K562 (cell line): Measurements from ENCODE around the gene DZIP1. TPM values are rescaled to one million over a fixed set of nuclear protein-coding genes. Genes with fewer than 3 reads are reported as not detected.

Experiments
- ATAC-seq: fragments of 200-7000 bp; cut with Tn5 transposase; 3 replicates; pipeline ENCODE4 v1.9.1; 2020; ENCODE audit warnings: moderate library complexity
- BruUV-seq: library from RNA; stranded (reverse); fragments of 400-500 nt; replicated peaks from 2 replicates; lab custom pipeline; 2021; lab: Mats Ljungman, UMichigan
- CTCF ChIA-PET: fragments of 300-600 bp; formaldehyde crosslinking; extraction: SDS; loops from one replicate; lab custom pipeline; 2021; ENCODE audit warnings: low intra/inter-chr PET ratio; lab: Yijun Ruan, JAX
- POLR2A ChIA-PET: fragments of 300-600, 350-650 bp; sonication (Branson Sonifier 250); formaldehyde crosslinking; extraction: SDS; loops from one replicate; lab custom pipeline; 2021; ENCODE audit warnings: antibody characterized with exemption, inconsistent platforms; lab: Yijun Ruan, JAX
- DNase-seq, 4 experiments: peaks; one replicate each; pipeline versions ENCODE4 v3.0.0 to v3.0.0-alpha.2; 2011 to 2018; ENCODE audit warnings: low spot score in 3 of 4, mixed read lengths in 3 of 4; ENCODE audit errors: extremely low read depth in 1 of 4
- FAIRE-seq: peaks from 2 replicates; lab custom pipeline; 2011; peaks lifted over from hg19 to GRCh38; lab: Jason Lieb, UNC
- H2AFZ ChIP-seq: 2 replicates; pipeline ENCODE4 v1.6.0; 2011; ENCODE audit warnings: low read depth, low read length, control low read depth, inconsistent platforms
- H3K27ac ChIP-seq: fragments of 200-600 bp; 3 replicates; pipeline ENCODE4 v1.8.0; 2011; ENCODE audit warnings: low read depth, mild to moderate bottlenecking, control low read depth, inconsistent platforms, low read length, moderate library complexity, mixed read lengths; ENCODE audit errors: extremely low read depth
- H3K27me3 ChIP-seq, 2 experiments: fragments of 300-600 bp in 1 of 2; 2 replicates in 1 of 2; 3 replicates in 1 of 2; pipeline versions ENCODE4 v1.6.0 to v1.8.0; 2011; ENCODE audit warnings: inconsistent platforms in 2 of 2, low read length in 2 of 2, mild to moderate bottlenecking in 1 of 2, mixed read lengths in 1 of 2, moderate library complexity in 1 of 2; ENCODE audit not compliant: control insufficient read depth in 2 of 2, insufficient read depth in 2 of 2
- H3K36me3 ChIP-seq: fragments of 300-600 bp; 3 replicates; pipeline ENCODE4 v1.8.0; 2011; ENCODE audit warnings: mild to moderate bottlenecking, low read length, inconsistent platforms; ENCODE audit not compliant: control insufficient read depth, insufficient read depth
- H3K4me1 ChIP-seq, 2 experiments: fragments of 200-600 bp in 1 of 2; replicated peaks in 1 of 2; 2 replicates in 1 of 2; 3 replicates in 1 of 2; pipeline versions ENCODE4 v1.5.1 to v1.8.0; 2011; ENCODE audit warnings: inconsistent platforms in 2 of 2, low read length in 2 of 2, mild to moderate bottlenecking in 1 of 2, mixed read lengths in 1 of 2, moderate library complexity in 1 of 2; ENCODE audit not compliant: control insufficient read depth in 2 of 2, insufficient read depth in 2 of 2
- H3K4me2 ChIP-seq: 2 replicates; pipeline ENCODE4 v1.6.1; 2011; ENCODE audit warnings: low read length, control low read depth, inconsistent platforms, mixed read lengths; ENCODE audit not compliant: insufficient read depth
- H3K4me3 ChIP-seq: fragments of 200-600 bp; sonication (generic), shearing (Covaris generic); 2 replicates; pipeline ENCODE4 v1.5.1; 2016; ENCODE audit warnings: control low read depth, inconsistent platforms
- H3K79me2 ChIP-seq: fragments of 200-600 bp; 3 replicates; pipeline ENCODE4 v1.8.0; 2011; ENCODE audit warnings: low read length, inconsistent platforms; ENCODE audit not compliant: control insufficient read depth, insufficient read depth
- H3K9ac ChIP-seq, 2 experiments: 2 replicates each; pipeline versions ENCODE4 v1.6.0 to v1.6.1; 2011; ENCODE audit warnings: low read depth in 2 of 2, low read length in 2 of 2, control low read depth in 1 of 2, inconsistent platforms in 1 of 2, mild to moderate bottlenecking in 1 of 2, mixed read lengths in 1 of 2; ENCODE audit not compliant: insufficient read depth in 1 of 2
- H3K9me1 ChIP-seq: one replicate; pipeline ENCODE4 v1.6.0; 2011; ENCODE audit warnings: inconsistent platforms, mild to moderate bottlenecking, low read length, moderate library complexity; ENCODE audit not compliant: control insufficient read depth, insufficient read depth
- H3K9me3 ChIP-seq: replicated peaks from 2 replicates; pipeline ENCODE4 v1.5.1; 2011; ENCODE audit warnings: low read depth, low read length, inconsistent platforms; ENCODE audit not compliant: control insufficient read depth, insufficient read depth
- H4K20me1 ChIP-seq: replicated peaks from 2 replicates; pipeline ENCODE4 v1.6.1; 2011; ENCODE audit warnings: low read length, inconsistent platforms, mixed read lengths; ENCODE audit not compliant: control insufficient read depth, insufficient read depth
- DPF2 ChIP-seq: fragments of 450-650 bp; IDR thresholded peaks from 2 replicates; pipeline ENCODE4 v1.6.1; 2016
- FIP1L1 ChIP-seq: fragments of 200-400 bp; formaldehyde crosslinking; IDR thresholded peaks from 2 replicates; pipeline ENCODE4 v1.6.1; 2018; ENCODE audit warnings: mild to moderate bottlenecking, low read depth, low read length; ENCODE audit not compliant: poor library complexity, severe bottlenecking
- KAT8 ChIP-seq: fragments of 450-650 bp; IDR thresholded peaks from 2 replicates; pipeline ENCODE4 v1.6.1; 2016; ENCODE audit warnings: low read depth, mild to moderate bottlenecking
- MCM7 ChIP-seq, 2 experiments: fragments of 450-650 bp; IDR thresholded peaks; 2 replicates each; pipeline ENCODE4 v1.6.1; 2016 to 2018
- PCBP1 ChIP-seq: fragments of 200-400 bp; formaldehyde crosslinking; IDR thresholded peaks from 2 replicates; pipeline ENCODE4 v1.6.1; 2018; ENCODE audit warnings: mild to moderate bottlenecking, low read depth, low read length; ENCODE audit not compliant: poor library complexity, severe bottlenecking
- SMC3 ChIP-seq: conservative IDR thresholded peaks from 2 replicates; pipeline ENCODE4 v1.6.1; 2011; ENCODE audit warnings: low read depth, low read length, improper control_type of control experiment; ENCODE audit not compliant: insufficient read depth
- ZNF507 ChIP-seq: conservative IDR thresholded peaks from 2 replicates; pipeline ENCODE4 v1.6.1; 2017; ENCODE audit warnings: missing genetic modification characterization, missing compliant biosample characterization
- WGBS: fragments of 100-300 bp; shearing (Covaris generic); methylation state at CpG from one replicate; pipeline ENCODE4 v1.1.6; 2016; ENCODE audit warnings: low coverage, mixed read lengths; ENCODE audit not compliant: insufficient coverage; ENCODE audit errors: missing lambda C conversion rate; 5-methylcytosine and 5-hydroxymethylcytosine counted together
- in situ Hi-C: fragments of 300-500 bp; cut with MboI; formaldehyde crosslinking; loops from 4 replicates; pipeline ENCODE4 v1.15.0; 2018; ENCODE audit warnings: inconsistent platforms, mixed read lengths
- intact Hi-C: fragments of 100-400 bp; cut with micrococcal nuclease; formaldehyde crosslinking; loops from 2 replicates; pipeline ENCODE4 v1.14.2; 2022
- polyA plus RNA-seq, 8 experiments: library from polyadenylated mRNA; depleted of rRNA in 4 of 8; stranded (reverse) in 5 of 8; unstranded in 3 of 8; fragments of >200 nt; fragmentation: Nextera tagmentation in 2 of 8; fragmentation: Illumina TruSeq in 1 of 8; extraction: Ambion mirVana in 2 of 8; extraction: Trizol in 1 of 8; gene quantifications; 2 replicates each; pipeline versions ENCODE4 v1.2.1 to v1.2.3, GENCODE V29; 2011 to 2014; ENCODE audit warnings: inconsistent platforms in 1 of 8, missing spikeins in 1 of 8
- total RNA-seq, 7 experiments: library from RNA; depleted of rRNA in 6 of 7; stranded (reverse); fragments of >200 nt in 6 of 7; fragmentation: Illumina TruSeq in 2 of 7; extraction: Trizol in 2 of 7; gene quantifications; 2 replicates each; pipeline versions ENCODE4 v1.2.1 to v1.2.3, GENCODE V29; 2011 to 2021; ENCODE audit warnings: low replicate concordance in 1 of 7
- TF ChIP-seq, protein P1 (sequence below): fragments of 250-450 bp; sonication (Bioruptor Pico); IDR thresholded peaks from 2 replicates; pipeline ENCODE4 v1.9.0; 2021; ENCODE audit warnings: mild to moderate bottlenecking
- TF ChIP-seq, protein P2 (sequence below): fragments of 250-450 bp; sonication (Bioruptor Pico); IDR thresholded peaks from 2 replicates; pipeline ENCODE4 v1.5.0; 2020; ENCODE audit warnings: mild to moderate bottlenecking

DZIP1 gene
- total and polyA plus RNA-seq, 9 of the 15 experiments (the other 6 are each of a cell fraction or from before 2014, with no cell fraction given): 0.07 TPM; not detected in 8

DNA sequence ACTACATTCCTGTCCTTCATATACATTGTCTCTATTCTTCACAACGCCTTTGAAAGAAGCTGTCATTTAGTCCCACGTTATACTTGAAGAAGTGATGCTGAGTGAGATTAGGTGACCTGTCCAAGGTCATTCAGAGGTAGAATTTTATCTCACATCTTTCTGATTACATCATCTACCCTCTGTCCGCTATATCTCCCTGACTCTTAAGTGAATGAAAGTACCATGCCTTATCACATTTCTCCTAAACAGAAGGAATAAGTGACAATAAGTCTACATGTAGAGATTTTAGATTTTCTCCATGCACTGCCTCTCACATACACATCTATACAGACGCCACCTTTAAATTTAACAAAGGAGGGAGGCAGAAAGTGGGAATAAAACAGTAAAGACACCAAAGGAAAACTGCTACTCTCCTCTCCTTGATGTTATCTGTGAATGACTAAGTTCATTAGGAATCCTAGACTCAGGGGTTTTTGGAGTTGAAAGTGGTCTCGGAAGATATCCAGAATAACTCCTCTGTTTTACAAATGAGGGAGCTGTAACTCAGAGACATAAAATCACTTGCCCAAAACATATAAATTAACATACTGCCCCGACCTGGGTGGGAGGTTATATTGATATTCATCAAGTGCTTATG lies 96.9 kb downstream of the DZIP1 start:
- in situ Hi-C loops: loop anchor here (25.0 kb wide), 1 partner anchor 290 kb away; no protein-coding TSS in a partner anchor
- CTCF ChIA-PET: no interaction called here
- TF ChIP-seq SMC3 (no peak), ZNF507 (tag) (no peak), FIP1L1 (no peak), PCBP1 (no peak), DPF2 (no peak), KAT8 (no peak), MCM7 (IDR thresholded peaks at IDR 0.05) (no peak)
- TF ChIP-seq, protein P1, sequence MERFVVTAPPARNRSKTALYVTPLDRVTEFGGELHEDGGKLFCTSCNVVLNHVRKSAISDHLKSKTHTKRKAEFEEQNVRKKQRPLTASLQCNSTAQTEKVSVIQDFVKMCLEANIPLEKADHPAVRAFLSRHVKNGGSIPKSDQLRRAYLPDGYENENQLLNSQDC (CRISPR knock-in tag): no peak
- TF ChIP-seq, protein P2, sequence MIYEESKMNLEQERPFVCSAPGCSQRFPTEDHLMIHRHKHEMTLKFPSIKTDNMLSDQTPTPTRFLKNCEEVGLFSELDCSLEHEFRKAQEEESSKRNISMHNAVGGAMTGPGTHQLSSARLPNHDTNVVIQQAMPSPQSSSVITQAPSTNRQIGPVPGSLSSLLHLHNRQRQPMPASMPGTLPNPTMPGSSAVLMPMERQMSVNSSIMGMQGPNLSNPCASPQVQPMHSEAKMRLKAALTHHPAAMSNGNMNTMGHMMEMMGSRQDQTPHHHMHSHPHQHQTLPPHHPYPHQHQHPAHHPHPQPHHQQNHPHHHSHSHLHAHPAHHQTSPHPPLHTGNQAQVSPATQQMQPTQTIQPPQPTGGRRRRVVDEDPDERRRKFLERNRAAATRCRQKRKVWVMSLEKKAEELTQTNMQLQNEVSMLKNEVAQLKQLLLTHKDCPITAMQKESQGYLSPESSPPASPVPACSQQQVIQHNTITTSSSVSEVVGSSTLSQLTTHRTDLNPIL: no peak

More for the DNA sequence above, 96.9 kb downstream of the DZIP1 start:
- 4% methylated on average over 6 of the region's 6 CpGs for WGBS
- no peaks in the 10 kb centered on the region for H3K79me2 ChIP-seq
- no peak overlapping the region for H3K9ac ChIP-seq
- DNase-seq: no peak
- H3K4me3 ChIP-seq: no peak overlapping the region
- no peak for FAIRE-seq
- H3K27me3 ChIP-seq: peaks cover 3 to 5% of the 10 kb centered on the region in 2 experiments; a peak in 4 of 5 replicates
- H3K9me3 ChIP-seq: no peaks in the 10 kb centered on the region
- no peak overlapping the region for H3K27ac ChIP-seq
- ATAC-seq: no peak
- POLR2A ChIA-PET: interaction anchor here (0.6 kb wide), 1 partner anchor 15 kb away, joined by 3 read pairs; no protein-coding TSS in a partner anchor
- intact Hi-C loops: no loop called here
- H3K4me1 ChIP-seq: peaks cover 0 to 2% of the 10 kb centered on the region in 2 experiments; a peak in 2 of 5 replicates
- no TSS peak for BruUV-seq
- no peak overlapping the region for H2AFZ ChIP-seq
- no peaks in the 10 kb centered on the region for H3K9me1 ChIP-seq
- no peaks in the 10 kb centered on the region for H3K36me3 ChIP-seq
- H4K20me1 ChIP-seq: no peaks in the 10 kb centered on the region
- H3K4me2 ChIP-seq: no peak overlapping the region
